H9 (cell line): ENCODE data around the gene LTBP2. TPM values are rescaled to one million over a fixed set of nuclear protein-coding genes. Genes with fewer than 3 reads are reported as not detected.

Source experiments
- DNase-seq: peaks from one replicate; pipeline ENCODE4 v3.0.0-alpha.2; 2017
- H2AFZ ChIP-seq: one replicate; pipeline ENCODE4 v1.6.1; 2013; ENCODE audit warnings: mild to moderate bottlenecking, low read length, control low read depth, moderate library complexity
- H2AK5ac ChIP-seq: 2 replicates; pipeline ENCODE4 v1.6.1; 2013; ENCODE audit warnings: low read length, control low read depth, mixed read lengths; ENCODE audit not compliant: insufficient read length
- H2BK120ac ChIP-seq: one replicate; pipeline ENCODE4 v1.6.1; 2013; ENCODE audit warnings: low read depth, mild to moderate bottlenecking, low read length, control low read depth, inconsistent platforms; ENCODE audit not compliant: poor library complexity, severe bottlenecking
- H2BK12ac ChIP-seq: 2 replicates; pipeline ENCODE4 v1.6.1; 2013; ENCODE audit warnings: low read length, control low read depth, mixed read lengths, low read depth; ENCODE audit not compliant: insufficient read length
- H2BK15ac ChIP-seq: 2 replicates; pipeline ENCODE4 v1.6.1; 2013; ENCODE audit warnings: low read depth, low read length, control low read depth
- H2BK20ac ChIP-seq: one replicate; pipeline ENCODE4 v1.6.1; 2013; ENCODE audit warnings: low read depth, mild to moderate bottlenecking, low read length, control low read depth, inconsistent platforms; ENCODE audit not compliant: poor library complexity, severe bottlenecking
- H2BK5ac ChIP-seq: 2 replicates; pipeline ENCODE4 v1.6.1; 2013; ENCODE audit warnings: low read length, control low read depth, mixed read lengths; ENCODE audit not compliant: insufficient read length
- H3K14ac ChIP-seq: 2 replicates; pipeline ENCODE4 v1.6.1; 2013; ENCODE audit warnings: low read length, control low read depth; ENCODE audit not compliant: insufficient read depth
- H3K18ac ChIP-seq: 2 replicates; pipeline ENCODE4 v1.6.1; 2013; ENCODE audit warnings: low read depth, mild to moderate bottlenecking, mixed read lengths, low read length, control low read depth; ENCODE audit not compliant: insufficient read length
- H3K23ac ChIP-seq: 2 replicates; pipeline ENCODE4 v1.6.1; 2013; ENCODE audit warnings: low read length, control low read depth, mixed read lengths, low read depth; ENCODE audit not compliant: insufficient read length
- H3K23me2 ChIP-seq: 2 replicates; pipeline ENCODE4 v1.6.1; 2013; ENCODE audit warnings: low read depth, mild to moderate bottlenecking, mixed read lengths, low read length, control low read depth; ENCODE audit not compliant: insufficient read length, poor library complexity, severe bottlenecking
- H3K27ac ChIP-seq: 2 replicates; pipeline ENCODE4 v1.5.1; 2013; ENCODE audit warnings: low read length, control low read depth, mixed read lengths, low read depth; ENCODE audit not compliant: insufficient read length
- H3K27me3 ChIP-seq: 2 replicates; pipeline ENCODE4 v1.6.1; 2013; ENCODE audit warnings: low read length, control low read depth, inconsistent platforms; ENCODE audit not compliant: insufficient read depth
- H3K4ac ChIP-seq: 2 replicates; pipeline ENCODE4 v1.6.1; 2013; ENCODE audit warnings: low read depth, mild to moderate bottlenecking, control low read depth, inconsistent platforms, low read length, moderate library complexity
- H3K4me1 ChIP-seq: 2 replicates; pipeline ENCODE4 v1.6.1; 2013; ENCODE audit warnings: low read length, control low read depth, inconsistent platforms; ENCODE audit not compliant: insufficient read depth
- H3K4me2 ChIP-seq: 2 replicates; pipeline ENCODE4 v1.6.1; 2013; ENCODE audit warnings: low read length, control low read depth, mixed read lengths; ENCODE audit not compliant: insufficient read length, insufficient read depth
- H3K56ac ChIP-seq: 2 replicates; pipeline ENCODE4 v1.6.1; 2013; ENCODE audit warnings: low read depth, mild to moderate bottlenecking, mixed read lengths, low read length, control low read depth; ENCODE audit not compliant: insufficient read length
- H3K79me1 ChIP-seq: 2 replicates; pipeline ENCODE4 v1.6.1; 2013; ENCODE audit warnings: low read depth, mild to moderate bottlenecking, moderate library complexity, low read length, control low read depth, inconsistent platforms; ENCODE audit not compliant: insufficient read depth, poor library complexity, severe bottlenecking
- H3K79me2 ChIP-seq: 2 replicates; pipeline ENCODE4 v1.6.1; 2013; ENCODE audit warnings: low read length, control low read depth, inconsistent platforms; ENCODE audit not compliant: insufficient read depth
- H3K9ac ChIP-seq: 2 replicates; pipeline ENCODE4 v1.6.1; 2013; ENCODE audit warnings: low read length, control low read depth, mixed read lengths; ENCODE audit not compliant: insufficient read length; ENCODE audit errors: extremely low read depth
- H3K9me3 ChIP-seq: one replicate; pipeline ENCODE4 v1.6.1; 2013; ENCODE audit warnings: low read depth, low read length, inconsistent platforms; ENCODE audit not compliant: control insufficient read depth
- H3T11ph ChIP-seq: one replicate; pipeline ENCODE4 v1.6.1; 2013; ENCODE audit warnings: mild to moderate bottlenecking, low read length, control low read depth, inconsistent platforms
- H4K20me1 ChIP-seq: one replicate; pipeline ENCODE4 v1.6.1; 2013; ENCODE audit not compliant: control insufficient read depth, insufficient read length, insufficient read depth
- H4K5ac ChIP-seq: 2 replicates; pipeline ENCODE4 v1.6.1; 2013; ENCODE audit warnings: low read depth, mild to moderate bottlenecking, mixed read lengths, low read length, control low read depth; ENCODE audit not compliant: insufficient read length
- H4K8ac ChIP-seq: replicated peaks from 2 replicates; pipeline ENCODE4 v1.6.1; 2013; ENCODE audit warnings: low read length, control low read depth, mixed read lengths, low read depth; ENCODE audit not compliant: insufficient read length
- H4K91ac ChIP-seq: 2 replicates; pipeline ENCODE4 v1.6.1; 2013; ENCODE audit warnings: low read depth, mild to moderate bottlenecking, moderate library complexity, mixed read lengths, low read length, control low read depth; ENCODE audit not compliant: insufficient read length
- H3K27ac Mint-ChIP-seq, 3 experiments: 2 replicates in 2 of 3; 3 replicates in 1 of 3; pipeline ENCODE4 v1.8.0; 2020 to 2021; ENCODE audit warnings: mixed read lengths in 3 of 3, mild to moderate bottlenecking in 1 of 3, moderate library complexity in 1 of 3
- H3K27me3 Mint-ChIP-seq: 2 replicates; pipeline ENCODE4 v1.8.0; 2021; ENCODE audit warnings: low read depth, mild to moderate bottlenecking, moderate library complexity, mixed read lengths
- H3K36me3 Mint-ChIP-seq, 3 experiments: 2 replicates in 2 of 3; 3 replicates in 1 of 3; pipeline ENCODE4 v1.8.0; 2020 to 2021; ENCODE audit warnings: low read depth in 3 of 3, mixed read lengths in 3 of 3; ENCODE audit not compliant: insufficient read depth in 1 of 3
- H3K4me1 Mint-ChIP-seq, 2 experiments: 2 replicates each; pipeline ENCODE4 v1.8.0; 2020; ENCODE audit warnings: mixed read lengths in 2 of 2
- H3K4me3 Mint-ChIP-seq, 2 experiments: 2 replicates in 1 of 2; 3 replicates in 1 of 2; pipeline ENCODE4 v1.8.0; 2020 to 2021; ENCODE audit warnings: mild to moderate bottlenecking in 2 of 2, mixed read lengths in 2 of 2, moderate library complexity in 1 of 2
- H3K9me3 Mint-ChIP-seq, 2 experiments: 2 replicates in 1 of 2; 3 replicates in 1 of 2; pipeline ENCODE4 v1.8.0; 2020; ENCODE audit warnings: mild to moderate bottlenecking in 2 of 2, mixed read lengths in 2 of 2, moderate library complexity in 1 of 2
- CTCF ChIP-seq: fragments of 200-600 bp; sonication (generic); conservative IDR thresholded peaks from 3 replicates; pipeline ENCODE4 v1.8.0; 2021; ENCODE audit warnings: antibody characterized with exemption, mild to moderate bottlenecking
- WGBS: extraction: QIAGEN DNeasy Blood & Tissue Kit; methylation state at CpG from one replicate; pipeline ENCODE4 v1.1.7; 2013; ENCODE audit warnings: missing lambda C conversion rate, low lambda C conversion rate, mixed read lengths; ENCODE audit not compliant: insufficient read length; ENCODE audit errors: extremely low coverage; 5-methylcytosine and 5-hydroxymethylcytosine counted together
- total RNA-seq: library from RNA; stranded (reverse); gene quantifications from 2 replicates; pipeline ENCODE4 v1.2.1, GENCODE V29; 2021

Gene LTBP2
- total RNA-seq, 1 experiment from 2014 or later: 0.77 TPM

- Histone ChIP-seq H2AFZ (no peak overlapping the region), H3K23me2 (no peaks in the 10 kb centered on the region), H3K23ac (no peak overlapping the region), H4K5ac (no peak overlapping the region), H3K14ac (no peak overlapping the region), H3T11ph (no peak overlapping the region), H2BK15ac (no peak overlapping the region), H2BK5ac (no peak overlapping the region), H2AK5ac (no peak overlapping the region), H4K91ac (no peak overlapping the region), H3K18ac (no peak overlapping the region), H3K9me3 (no peaks in the 10 kb centered on the region), H3K79me1 (no peaks in the 10 kb centered on the region), H4K20me1 (no peaks in the 10 kb centered on the region), H3K27me3 (peaks cover 2% of the 10 kb centered on the region; the same call in 1 of the 2 replicates), H2BK12ac (no peak overlapping the region), H2BK20ac (no peak overlapping the region), H3K4ac (no peak overlapping the region), H3K9ac (no peak overlapping the region), H3K79me2 (no peaks in the 10 kb centered on the region), H2BK120ac (no peak overlapping the region), H3K4me2 (no peak overlapping the region), H3K4me1 (no peaks in the 10 kb centered on the region), H4K8ac (no peak overlapping the region), H3K27ac (no peak overlapping the region), H3K56ac (no peak overlapping the region)
- H3K27ac Mint-ChIP-seq: no peak overlapping the region
- TF ChIP-seq CTCF: no peak
- H3K36me3 Mint-ChIP-seq: no peaks in the 10 kb centered on the region; a peak in 1 of 7 replicates
- H3K27me3 Mint-ChIP-seq: peaks cover 11% of the 10 kb centered on the region
- no peak overlapping the region for H3K4me3 Mint-ChIP-seq
- peaks cover 0 to 1% of the 10 kb centered on the region in 2 experiments; a peak in 1 of 4 replicates for H3K4me1 Mint-ChIP-seq
- WGBS: no CpG with 5 or more reads among the region's 7 CpGs
- DNase-seq: no peak
- H3K9me3 Mint-ChIP-seq: no peaks in the 10 kb centered on the region
Observed at GRCh38 chr14:74604157-74604556, 7.9 kb downstream of the LTBP2 start.
